ENCODE results near the gene DLG2. TPM values are rescaled to one million over a fixed set of nuclear protein-coding genes. Genes with fewer than 3 reads are reported as not detected.
"Not testable (repeated sequence)": the region's sequence is repeated elsewhere in the genome, so short reads cannot be mapped to it uniquely, and the experiment has no call there.

The DLG2 gene
- total and polyA plus RNA-seq, 2 of the 4 experiments (the other 2 are of a cell fraction), result 0.31 to 0.36 TPM

DNA sequence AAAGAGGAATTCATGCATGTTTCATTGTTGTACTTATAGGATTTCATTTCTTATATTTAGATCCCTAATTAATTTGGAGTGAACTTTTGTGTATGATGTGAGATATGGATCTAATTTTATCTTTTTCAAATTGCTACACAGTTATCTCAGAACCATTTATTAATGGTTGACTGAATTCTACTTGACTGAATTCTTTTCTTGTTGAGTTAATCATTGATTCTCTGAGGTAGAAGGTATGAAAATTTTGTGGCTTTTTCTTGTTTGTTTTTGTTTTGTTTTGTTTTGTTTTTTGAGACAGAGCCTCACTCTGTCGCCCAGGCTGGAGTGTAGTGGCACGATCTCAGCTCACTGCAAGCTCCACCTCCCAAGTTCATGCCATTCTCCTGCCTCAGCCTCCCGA, 286.3 kb downstream of the DLG2 start:
- H2BK20ac ChIP-seq (ENCODE audit: low read depth, low read length); H4K91ac ChIP-seq (ENCODE audit: insufficient read depth, low read depth, low read length); H3K18ac ChIP-seq (ENCODE audit: low read depth, low read length); H3K27ac ChIP-seq (ENCODE audit: insufficient read depth, low read length); POLR2A ChIA-PET (ENCODE audit: unreplicated experiment); H3K56ac ChIP-seq (ENCODE audit: extremely low read depth, insufficient read depth, low read length); dilution Hi-C loops (cut with HindIII; ENCODE audit: low sequenced_read_pairs, unreplicated experiment); in situ Hi-C loops (cut with MboI; ENCODE audit: low sequenced_read_pairs); H3K4me3 ChIP-seq (ENCODE audit: insufficient read depth, low read depth, low read length); H2BK5ac ChIP-seq (ENCODE audit: low read depth, low read length, poor library complexity, severe bottlenecking); H4K8ac ChIP-seq (ENCODE audit: low read depth in 2 of 2, low read length in 2 of 2); H4K5ac ChIP-seq (ENCODE audit: low read depth, low read length); H2AK5ac ChIP-seq (ENCODE audit: low read depth, low read length); ATAC-seq (ENCODE audit: low read depth); intact Hi-C loops (cut with micrococcal nuclease); H2BK15ac ChIP-seq (ENCODE audit: low read depth, low read length); CTCF ChIA-PET; H2AK9ac ChIP-seq (replicated peaks; ENCODE audit: low read depth, low read length, poor library complexity); BruUV-seq (replicated peaks); H2BK120ac ChIP-seq (ENCODE audit: low read depth, low read length); H3K79me1 ChIP-seq (ENCODE audit: low read depth in 1 of 2, low read length in 2 of 2); H3K9me1 ChIP-seq (ENCODE audit: insufficient read depth, low read length); H2AFZ ChIP-seq (replicated peaks; ENCODE audit: low read length, poor library complexity); H4K20me1 ChIP-seq (ENCODE audit: insufficient read depth, low read length); H3K4ac ChIP-seq (ENCODE audit: low read depth, low read length); H3K9ac ChIP-seq (ENCODE audit: low read depth, low read length); H3K27me3 ChIP-seq (ENCODE audit: control insufficient read depth, insufficient read depth, low read length); H3K4me1 ChIP-seq (ENCODE audit: control insufficient read depth, insufficient read depth, low read length); H3K36me3 ChIP-seq (ENCODE audit: control insufficient read depth, insufficient read depth, low read length); H3K9me3 ChIP-seq (ENCODE audit: control insufficient read depth, insufficient read depth, low read length); H3K14ac ChIP-seq (replicated peaks; ENCODE audit: low read depth, low read length); H3K4me2 ChIP-seq (ENCODE audit: low read depth, low read length); H3K23ac ChIP-seq (ENCODE audit: low read depth, low read length); DNase-seq: not testable (repeated sequence)
- WGBS, 2 experiments (ENCODE audit: extremely low coverage in 2 of 2, insufficient read length in 1 of 2), result no CpG with 5 or more reads among the region's 3 CpGs

Measured in IMR-90 (cell line).